Colonic mucosa (tissue), 4 donors: ENCODE measurements around the gene DGAT2L6. TPM values are rescaled to one million over a fixed set of nuclear protein-coding genes. Genes with fewer than 3 reads are reported as not detected.
A peak's percentile ranks its signal among the peaks of the same experiment; 100 is the strongest.

ENCODE experiments used
- DNase-seq: peaks from one replicate; pipeline ENCODE4 v3.0.0-alpha.2; 2020
- H3K27ac ChIP-seq: fragments of 200-600 bp; one replicate; pipeline ENCODE4 v1.8.0; 2021
- H3K27me3 ChIP-seq: fragments of 200-600 bp; one replicate; pipeline ENCODE4 v1.8.0; 2021
- H3K36me3 ChIP-seq: fragments of 200-600 bp; one replicate; pipeline ENCODE4 v1.8.0; 2021
- H3K4me1 ChIP-seq: fragments of 200-600 bp; one replicate; pipeline ENCODE4 v1.8.0; 2021; ENCODE audit warnings: mild to moderate bottlenecking
- H3K4me3 ChIP-seq: fragments of 200-600 bp; one replicate; pipeline ENCODE4 v1.8.0; 2021
- H3K9ac ChIP-seq, 2 donors: one replicate each; pipeline ENCODE4 v1.7.0; 2013; ENCODE audit warnings: control low read depth in 2 of 2, low read depth in 2 of 2, low read length in 2 of 2
- H3K9me3 ChIP-seq: fragments of 200-600 bp; one replicate; pipeline ENCODE4 v1.8.0; 2021
- intact Hi-C: fragments of 100-400 bp; cut with DNase I; formaldehyde crosslinking; loops from one replicate; pipeline ENCODE4 v1.14.1; 2022
- total RNA-seq, 2 donors: library from RNA; stranded (reverse); fragmentation: NEBNext Ultra II Directional in 1 of 2; extraction: Animal tissue kit (Norgen Biotek cat#: 25700) in 1 of 2; gene quantifications; one replicate each; pipeline ENCODE4 v1.2.1, GENCODE V29; 2021
- TF ChIP-seq, protein P1 (sequence below): fragments of 200-600 bp; IDR thresholded peaks from one replicate; pipeline ENCODE4 v1.8.0; 2022; ENCODE audit warnings: antibody characterized with exemption, mild to moderate bottlenecking
- donor health status: healthy.
- donor health status: DM: no; HTN: no; CAD: no.
- donor health status: DM: no; HTN: no; CAD: no.

The DGAT2L6 gene, protein sequence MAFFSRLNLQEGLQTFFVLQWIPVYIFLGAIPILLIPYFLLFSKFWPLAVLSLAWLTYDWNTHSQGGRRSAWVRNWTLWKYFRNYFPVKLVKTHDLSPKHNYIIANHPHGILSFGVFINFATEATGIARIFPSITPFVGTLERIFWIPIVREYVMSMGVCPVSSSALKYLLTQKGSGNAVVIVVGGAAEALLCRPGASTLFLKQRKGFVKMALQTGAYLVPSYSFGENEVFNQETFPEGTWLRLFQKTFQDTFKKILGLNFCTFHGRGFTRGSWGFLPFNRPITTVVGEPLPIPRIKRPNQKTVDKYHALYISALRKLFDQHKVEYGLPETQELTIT
- total RNA-seq: not detected

DNA sequence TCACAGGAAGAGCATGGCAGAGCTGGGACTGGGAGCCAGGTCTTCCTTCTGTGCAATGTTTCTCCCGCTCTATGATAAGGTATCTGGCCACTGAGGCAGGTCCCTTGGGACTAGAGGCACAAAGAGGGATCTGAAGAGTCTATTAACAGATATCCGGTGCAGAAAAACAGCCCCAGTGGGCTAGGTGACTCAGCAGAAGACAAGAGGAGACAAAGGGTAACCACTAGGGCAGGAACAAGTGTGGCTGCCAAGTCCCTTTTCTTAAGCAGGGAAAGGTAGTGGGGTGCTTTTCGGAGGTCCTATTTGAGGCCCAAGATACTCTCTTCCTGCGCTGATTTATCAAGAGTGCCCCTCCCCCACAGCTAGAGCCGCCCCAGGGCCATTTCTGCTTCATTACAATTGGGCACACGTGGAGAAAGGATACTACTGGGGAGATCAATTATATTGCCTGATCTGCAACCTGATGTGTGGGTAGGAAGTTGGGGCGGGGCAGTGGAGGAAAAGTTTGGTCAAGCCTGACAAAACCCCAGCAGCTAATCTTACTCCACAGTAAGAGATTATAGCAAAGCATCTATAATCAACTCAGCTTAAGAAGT, at the start of gene DGAT2L6:
Gene DGAT2L6 (plus strand): TSS at position 546 of the 596 bp plus-strand sequence. CDS start 100 bp downstream, outside the sequence.
- intact Hi-C loops: no loop called here
- TF ChIP-seq, protein P1, sequence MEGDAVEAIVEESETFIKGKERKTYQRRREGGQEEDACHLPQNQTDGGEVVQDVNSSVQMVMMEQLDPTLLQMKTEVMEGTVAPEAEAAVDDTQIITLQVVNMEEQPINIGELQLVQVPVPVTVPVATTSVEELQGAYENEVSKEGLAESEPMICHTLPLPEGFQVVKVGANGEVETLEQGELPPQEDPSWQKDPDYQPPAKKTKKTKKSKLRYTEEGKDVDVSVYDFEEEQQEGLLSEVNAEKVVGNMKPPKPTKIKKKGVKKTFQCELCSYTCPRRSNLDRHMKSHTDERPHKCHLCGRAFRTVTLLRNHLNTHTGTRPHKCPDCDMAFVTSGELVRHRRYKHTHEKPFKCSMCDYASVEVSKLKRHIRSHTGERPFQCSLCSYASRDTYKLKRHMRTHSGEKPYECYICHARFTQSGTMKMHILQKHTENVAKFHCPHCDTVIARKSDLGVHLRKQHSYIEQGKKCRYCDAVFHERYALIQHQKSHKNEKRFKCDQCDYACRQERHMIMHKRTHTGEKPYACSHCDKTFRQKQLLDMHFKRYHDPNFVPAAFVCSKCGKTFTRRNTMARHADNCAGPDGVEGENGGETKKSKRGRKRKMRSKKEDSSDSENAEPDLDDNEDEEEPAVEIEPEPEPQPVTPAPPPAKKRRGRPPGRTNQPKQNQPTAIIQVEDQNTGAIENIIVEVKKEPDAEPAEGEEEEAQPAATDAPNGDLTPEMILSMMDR: no peak
- Histone ChIP-seq H3K9ac (no peak within 1 kb of the TSS), H3K27ac (no peak within 1 kb of the TSS), H3K27me3 (no peaks in the 10 kb centered on the region), H3K4me3 (no peak within 1 kb of the TSS), H3K9me3 (no peaks in the 10 kb centered on the region), H3K36me3 (no peaks in the 10 kb centered on the region), H3K4me1 (no peaks in the 10 kb centered on the region)
- DNase-seq: no peak

DNA sequence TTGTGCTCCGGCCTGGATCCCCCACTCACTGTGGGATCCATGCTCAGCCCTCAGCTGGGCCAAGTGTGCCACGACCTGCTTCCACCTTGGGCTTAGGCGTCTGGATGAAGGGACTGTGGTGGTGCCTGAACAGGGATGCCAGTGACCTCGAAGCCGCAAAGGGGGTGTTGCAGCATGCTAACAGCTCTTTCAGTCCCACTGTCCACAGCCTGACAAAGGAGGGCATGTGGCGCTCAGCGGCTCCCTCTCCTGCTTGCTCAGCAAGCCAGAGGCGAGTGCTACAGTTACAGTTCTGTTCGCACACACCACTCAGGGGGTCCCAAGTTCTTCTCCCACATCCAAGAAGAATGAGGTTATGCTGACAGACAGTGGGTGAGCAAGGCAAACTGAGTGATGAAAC, 49.2 kb upstream of the DGAT2L6 start:
- H3K27ac ChIP-seq: no peak overlapping the region
- H3K36me3 ChIP-seq: no peaks in the 10 kb centered on the region
- intact Hi-C loops: no loop called here
- no peaks in the 10 kb centered on the region for H3K9me3 ChIP-seq
- H3K4me1 ChIP-seq: no peaks in the 10 kb centered on the region
- no peaks in the 10 kb centered on the region for H3K27me3 ChIP-seq
- DNase-seq: no peak
- H3K9ac ChIP-seq: no peak overlapping the region
- TF ChIP-seq, protein P1: no peak
- H3K4me3 ChIP-seq: no peak overlapping the region

DNA sequence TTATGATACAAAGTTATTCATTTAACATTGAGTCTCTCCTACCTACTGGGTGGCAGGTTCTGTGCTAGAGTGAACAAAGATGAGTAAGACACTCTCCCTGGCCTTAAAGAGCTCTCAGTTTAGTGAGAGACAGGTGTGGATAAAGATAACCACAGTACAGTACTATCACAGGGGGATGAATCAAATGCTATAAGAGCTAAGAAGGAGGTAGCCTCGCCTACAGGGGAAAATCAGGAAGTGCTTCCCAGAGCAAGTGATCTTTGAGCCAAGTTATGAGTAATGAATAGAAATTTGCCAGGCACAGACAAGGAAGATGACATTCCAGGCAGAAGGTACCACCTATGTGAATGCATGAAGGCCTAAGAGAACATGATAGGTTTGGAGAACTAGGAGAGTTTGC, 47.5 kb upstream of the DGAT2L6 start:
- DNase-seq: no peak
- TF ChIP-seq, protein P1: no peak
- no peak overlapping the region for H3K4me3 ChIP-seq
- intact Hi-C loops: no loop called here
- no peaks in the 10 kb centered on the region for H3K4me1 ChIP-seq
- no peak overlapping the region for H3K27ac ChIP-seq
- H3K36me3 ChIP-seq: no peaks in the 10 kb centered on the region
- H3K9me3 ChIP-seq: no peaks in the 10 kb centered on the region
- no peak overlapping the region for H3K9ac ChIP-seq
- no peaks in the 10 kb centered on the region for H3K27me3 ChIP-seq

DNA sequence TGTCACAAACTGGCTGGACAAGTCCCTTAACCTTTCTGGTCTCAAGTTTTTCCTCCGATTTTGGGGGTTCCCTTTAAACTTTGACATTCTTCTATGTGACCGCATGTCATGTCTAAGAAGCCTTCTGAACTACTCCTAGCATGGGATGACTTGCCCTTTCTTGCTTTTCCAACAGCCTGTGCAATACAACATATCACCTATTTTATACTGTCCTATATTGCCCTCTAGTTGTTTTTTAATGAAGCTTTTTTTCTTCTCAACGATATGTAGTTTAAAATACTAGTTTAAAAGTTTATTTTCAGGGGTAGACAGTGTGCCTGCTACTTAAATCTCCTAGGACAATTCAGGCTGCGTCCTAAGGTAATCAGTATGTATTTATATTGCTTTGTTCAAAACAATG, 45.1 kb upstream of the DGAT2L6 start:
- TF ChIP-seq, protein P1: no peak
- H3K9me3 ChIP-seq: no peaks in the 10 kb centered on the region
- no peak overlapping the region for H3K4me3 ChIP-seq
- intact Hi-C loops: no loop called here
- H3K27me3 ChIP-seq: no peaks in the 10 kb centered on the region
- H3K4me1 ChIP-seq: no peaks in the 10 kb centered on the region
- H3K9ac ChIP-seq: no peak overlapping the region
- no peaks in the 10 kb centered on the region for H3K36me3 ChIP-seq
- no peak overlapping the region for H3K27ac ChIP-seq
- DNase-seq: no peak

DNA sequence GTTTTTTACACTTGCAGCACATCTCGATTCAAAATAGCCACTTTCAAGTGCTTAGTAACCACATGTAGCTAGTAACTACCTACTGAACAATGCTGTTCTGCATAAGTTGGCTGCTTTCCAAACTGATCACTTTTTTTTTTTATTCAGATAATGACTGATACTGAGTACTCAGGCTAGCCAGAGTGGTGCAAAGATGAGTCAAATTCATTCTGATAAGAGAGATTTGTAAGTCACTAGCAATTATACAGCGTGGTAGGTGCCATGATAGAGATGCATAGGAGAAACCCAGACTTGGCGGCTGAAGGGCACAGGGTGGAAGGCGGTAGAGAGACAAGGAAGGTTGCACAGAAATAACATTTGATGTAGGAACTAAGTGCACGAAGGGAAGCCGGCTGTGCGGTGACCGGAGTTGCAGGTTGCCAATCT, 44.4 kb upstream of the DGAT2L6 start:
- H3K4me3 ChIP-seq: peak overlapping the region; percentile 52
- peak overlapping the region; percentile 75 for H3K27ac ChIP-seq
- no peaks in the 10 kb centered on the region for H3K4me1 ChIP-seq
- H3K9ac ChIP-seq: peak overlapping the region; percentile 16 to 43
- no peak for DNase-seq
- no peaks in the 10 kb centered on the region for H3K9me3 ChIP-seq
- H3K27me3 ChIP-seq: no peaks in the 10 kb centered on the region
- H3K36me3 ChIP-seq: no peaks in the 10 kb centered on the region
- intact Hi-C loops: no loop called here
- TF ChIP-seq, protein P1: no peak
